AG09309 (cell line): ENCODE results near the gene TMEM125.

Experiments used
- DNase-seq: peaks from one replicate; pipeline ENCODE4 v3.0.0-alpha.2; 2010; ENCODE audit warnings: low read depth
- H3K4me3 ChIP-seq: 2 replicates; pipeline ENCODE4 v1.5.1; 2011; ENCODE audit warnings: mild to moderate bottlenecking, low read depth, low read length, moderate library complexity; ENCODE audit not compliant: control insufficient read depth
- CTCF ChIP-seq: IDR thresholded peaks from 2 replicates; pipeline ENCODE4 v1.5.1; 2011; ENCODE audit warnings: mild to moderate bottlenecking, low read depth, low read length, inconsistent platforms; ENCODE audit not compliant: insufficient read depth, control insufficient read depth; ENCODE audit errors: missing control alignments

The TMEM125 gene

GRCh38 chr1:43307458-43308158 lies 37.8 kb downstream of the TMEM125 start:
- no peak for DNase-seq
- H3K4me3 ChIP-seq = no peak overlapping the region
- no peak for TF ChIP-seq CTCF

GRCh38 chr1:43308635-43309404 lies 39.0 kb downstream of the TMEM125 start:
- TF ChIP-seq CTCF = no peak
- H3K4me3 ChIP-seq = no peak overlapping the region
- no peak for DNase-seq

GRCh38 chr1:43309405-43310025 lies 39.7 kb downstream of the TMEM125 start:
- no peak for DNase-seq
- no peak for TF ChIP-seq CTCF
- no peak overlapping the region for H3K4me3 ChIP-seq

GRCh38 chr1:43311521-43311920 lies 41.7 kb downstream of the TMEM125 start:
- H3K4me3 ChIP-seq = no peak overlapping the region
- DNase-seq = no peak
- no peak for TF ChIP-seq CTCF

GRCh38 chr1:43312212-43312623 lies 42.4 kb downstream of the TMEM125 start:
- DNase-seq = no peak
- H3K4me3 ChIP-seq = no peak overlapping the region
- no peak for TF ChIP-seq CTCF

GRCh38 chr1:43312663-43313515 lies 43.1 kb downstream of the TMEM125 start:
- no peak for TF ChIP-seq CTCF
- no peak for DNase-seq
- no peak overlapping the region for H3K4me3 ChIP-seq
